Tibial nerve (tissue), 4 donors: Measurements from ENCODE around the gene FFAR4. TPM values are rescaled to one million over a fixed set of nuclear protein-coding genes. Genes with fewer than 3 reads are reported as not detected.

Experiments used
- DNase-seq, 2 donors: peaks; one replicate each; pipeline ENCODE4 v3.0.0-alpha.2; 2019; ENCODE audit warnings: low spot score in 2 of 2
- H3K27ac ChIP-seq, 4 donors: fragments of 200-600 bp; sonication (generic) in 3 of 4; one replicate each; pipeline ENCODE4 v1.5.1; 2017 to 2019; ENCODE audit warnings: mild to moderate bottlenecking in 1 of 4
- H3K27me3 ChIP-seq, 2 donors: fragments of 200-600 bp; sonication (generic) in 1 of 2; one replicate each; pipeline versions ENCODE4 v1.5.1 to v1.6.0; 2017 to 2019
- H3K36me3 ChIP-seq, 3 donors: fragments of 200-600 bp; sonication (generic); one replicate each; pipeline ENCODE4 v1.5.1; 2018 to 2019
- H3K4me1 ChIP-seq, 4 donors: fragments of 200-600 bp; sonication (generic) in 3 of 4; one replicate each; pipeline ENCODE4 v1.5.1; 2017 to 2019
- H3K4me3 ChIP-seq, 4 donors: fragments of 200-600 bp; sonication (generic) in 3 of 4; one replicate each; pipeline ENCODE4 v1.5.1; 2017 to 2019; ENCODE audit warnings: mild to moderate bottlenecking in 1 of 4, moderate library complexity in 1 of 4
- H3K9me3 ChIP-seq, 4 donors: fragments of 200-600 bp; sonication (generic) in 3 of 4; one replicate each; pipeline ENCODE4 v1.5.1; 2017 to 2019
- EP300 ChIP-seq, 2 donors: sonication (generic); formaldehyde crosslinking; IDR thresholded peaks; one replicate each; pipeline ENCODE4 v1.6.1; 2017; ENCODE audit warnings: antibody characterized with exemption in 2 of 2, mild to moderate bottlenecking in 1 of 2
- POLR2A ChIP-seq, 2 donors: fragments of 450-650 bp; IDR thresholded peaks; one replicate each; pipeline ENCODE4 v1.6.1; 2017; ENCODE audit warnings: antibody characterized with exemption in 2 of 2, mild to moderate bottlenecking in 2 of 2, moderate library complexity in 2 of 2
- WGBS, 2 donors: methylation state at CpG; one replicate each; pipeline ENCODE4 v1.1.5; 2018; 5-methylcytosine and 5-hydroxymethylcytosine counted together
- total RNA-seq, 4 donors: library from RNA; depleted of rRNA; stranded (reverse); fragments of >200 nt; gene quantifications; one replicate each; pipeline ENCODE4 v1.1.0, GENCODE V29; 2016
- TF ChIP-seq, protein P1 (sequence below), 5 experiments: fragments of 200-600 bp in 3 of 5; fragments of 450-650 bp in 2 of 5; sonication (generic) in 3 of 5; IDR thresholded peaks; one replicate each; pipeline ENCODE4 v1.5.1; 2016 to 2019; ENCODE audit warnings: antibody characterized with exemption in 5 of 5, mild to moderate bottlenecking in 3 of 5, moderate library complexity in 2 of 5

Gene FFAR4
- total RNA-seq, 4 donors from 2014 or later: 0.39 to 1.5 (median 0.97) TPM

- H3K27me3 ChIP-seq: no peaks in the 10 kb centered on the region
- H3K4me3 ChIP-seq: no peak overlapping the region
- TF ChIP-seq, protein P1, sequence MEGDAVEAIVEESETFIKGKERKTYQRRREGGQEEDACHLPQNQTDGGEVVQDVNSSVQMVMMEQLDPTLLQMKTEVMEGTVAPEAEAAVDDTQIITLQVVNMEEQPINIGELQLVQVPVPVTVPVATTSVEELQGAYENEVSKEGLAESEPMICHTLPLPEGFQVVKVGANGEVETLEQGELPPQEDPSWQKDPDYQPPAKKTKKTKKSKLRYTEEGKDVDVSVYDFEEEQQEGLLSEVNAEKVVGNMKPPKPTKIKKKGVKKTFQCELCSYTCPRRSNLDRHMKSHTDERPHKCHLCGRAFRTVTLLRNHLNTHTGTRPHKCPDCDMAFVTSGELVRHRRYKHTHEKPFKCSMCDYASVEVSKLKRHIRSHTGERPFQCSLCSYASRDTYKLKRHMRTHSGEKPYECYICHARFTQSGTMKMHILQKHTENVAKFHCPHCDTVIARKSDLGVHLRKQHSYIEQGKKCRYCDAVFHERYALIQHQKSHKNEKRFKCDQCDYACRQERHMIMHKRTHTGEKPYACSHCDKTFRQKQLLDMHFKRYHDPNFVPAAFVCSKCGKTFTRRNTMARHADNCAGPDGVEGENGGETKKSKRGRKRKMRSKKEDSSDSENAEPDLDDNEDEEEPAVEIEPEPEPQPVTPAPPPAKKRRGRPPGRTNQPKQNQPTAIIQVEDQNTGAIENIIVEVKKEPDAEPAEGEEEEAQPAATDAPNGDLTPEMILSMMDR (IDR thresholded peaks at IDR 0.05): no peak
- TF ChIP-seq POLR2A (IDR thresholded peaks at IDR 0.05) (no peak), EP300 (IDR thresholded peaks at IDR 0.05) (no peak)
- WGBS, 2 donors: 67 to 70% methylated on average over 4 to 5 of the region's 5 CpGs
- H3K9me3 ChIP-seq: no peaks in the 10 kb centered on the region
- peaks cover 0 to 12% (median 0%) of the 10 kb centered on the region in 4 donors for H3K4me1 ChIP-seq
- no peak overlapping the region for H3K27ac ChIP-seq
- DNase-seq: no peak
- no peaks in the 10 kb centered on the region for H3K36me3 ChIP-seq
These were observed 29.1 kb downstream of the FFAR4 start for GRCh38 chr10:93595378-93596161.

- TF ChIP-seq POLR2A (IDR thresholded peaks at IDR 0.05) (no peak), EP300 (IDR thresholded peaks at IDR 0.05) (no peak)
- TF ChIP-seq, protein P1 (IDR thresholded peaks at IDR 0.05): no peak
- Histone ChIP-seq H3K27ac (no peak overlapping the region), H3K4me1 (peaks cover 0 to 16% (median 5%) of the 10 kb centered on the region in 4 donors), H3K36me3 (no peaks in the 10 kb centered on the region), H3K27me3 (peaks cover 0 to 5% of the 10 kb centered on the region in 2 donors), H3K4me3 (no peak overlapping the region), H3K9me3 (no peaks in the 10 kb centered on the region)
- no peak for DNase-seq
- 56 to 80% methylated on average over 4 of the region's 4 CpGs for WGBS, 2 donors
These were observed 30.1 kb downstream of the FFAR4 start for GRCh38 chr10:93596539-93596938.

- peaks cover 0 to 22% (median 6%) of the 10 kb centered on the region in 4 donors for H3K4me1 ChIP-seq
- no peaks in the 10 kb centered on the region for H3K36me3 ChIP-seq
- TF ChIP-seq, protein P1 (IDR thresholded peaks at IDR 0.05): no peak
- TF ChIP-seq EP300 (IDR thresholded peaks at IDR 0.05): no peak
- no peak for TF ChIP-seq POLR2A (IDR thresholded peaks at IDR 0.05)
- no peak overlapping the region for H3K4me3 ChIP-seq
- no peak overlapping the region for H3K27ac ChIP-seq
- peaks cover 0 to 10% of the 10 kb centered on the region in 2 donors for H3K27me3 ChIP-seq
- H3K9me3 ChIP-seq: no peaks in the 10 kb centered on the region
- no peak for DNase-seq
- 71 to 75% methylated on average over 1 of the region's 1 CpG for WGBS, 2 donors
These were observed 30.7 kb downstream of the FFAR4 start for GRCh38 chr10:93597075-93597599.

- peaks cover 0 to 26% (median 6%) of the 10 kb centered on the region in 4 donors for H3K4me1 ChIP-seq
- no peak overlapping the region for H3K4me3 ChIP-seq
- H3K27me3 ChIP-seq: peaks cover 0 to 20% of the 10 kb centered on the region in 2 donors
- DNase-seq: no peak
- H3K36me3 ChIP-seq: no peaks in the 10 kb centered on the region
- H3K9me3 ChIP-seq: no peaks in the 10 kb centered on the region
- 83 to 87% methylated on average over 5 of the region's 5 CpGs for WGBS, 2 donors
- H3K27ac ChIP-seq: no peak overlapping the region
- TF ChIP-seq POLR2A (IDR thresholded peaks at IDR 0.05) (no peak), EP300 (IDR thresholded peaks at IDR 0.05) (no peak)
- TF ChIP-seq, protein P1 (IDR thresholded peaks at IDR 0.05): no peak
These were observed 31.7 kb downstream of the FFAR4 start for GRCh38 chr10:93598157-93598556.

DNA sequence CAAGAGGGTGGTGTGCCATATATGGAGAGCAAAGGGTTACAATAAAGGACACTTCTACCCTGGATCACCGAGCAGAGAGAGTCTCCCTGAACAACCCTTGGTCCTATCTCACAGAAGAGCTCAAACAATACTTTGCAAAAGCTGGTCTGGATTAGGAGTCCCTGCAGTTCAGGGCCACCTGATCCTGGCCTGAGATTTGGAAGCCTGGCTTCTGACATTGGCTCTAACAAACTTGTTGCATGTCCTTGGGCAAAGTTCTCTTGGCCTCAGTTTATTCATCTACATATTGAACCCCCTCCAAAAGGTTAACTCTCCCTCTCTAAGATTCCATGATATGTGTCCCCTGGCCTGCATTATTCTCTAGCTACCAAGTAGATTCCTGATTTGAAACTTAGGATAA, 32.9 kb downstream of the FFAR4 start:
- H3K27me3 ChIP-seq: peaks cover 0 to 29% of the 10 kb centered on the region in 2 donors
- H3K36me3 ChIP-seq: no peaks in the 10 kb centered on the region
- no peak overlapping the region for H3K27ac ChIP-seq
- TF ChIP-seq, protein P1 (IDR thresholded peaks at IDR 0.05): no peak
- TF ChIP-seq EP300 (IDR thresholded peaks at IDR 0.05): no peak
- H3K4me3 ChIP-seq: no peak overlapping the region
- peaks cover 0 to 26% (median 6%) of the 10 kb centered on the region in 4 donors for H3K4me1 ChIP-seq
- no peak for DNase-seq
- no peaks in the 10 kb centered on the region for H3K9me3 ChIP-seq
- 23 to 48% methylated on average over 1 of the region's 1 CpG for WGBS, 2 donors
